HepG2 (cell line): Measurements from ENCODE around the gene SEC24B. TPM values are rescaled to one million over a fixed set of nuclear protein-coding genes. Genes with fewer than 3 reads are reported as not detected.
A peak's percentile ranks its signal among the peaks of the same experiment; 100 is the strongest.

ENCODE experiments used
- BRCA1 ChIP-seq: sonication (generic); formaldehyde crosslinking; IDR thresholded peaks from 2 replicates; pipeline ENCODE4 v1.4.0; 2020; ENCODE audit warnings: missing genetic modification reagents
- CBX2 ChIP-seq, 2 experiments: fragments of 200-600 bp in 1 of 2; sonication (generic); formaldehyde crosslinking in 1 of 2; IDR thresholded peaks; 2 replicates each; pipeline versions ENCODE4 v1.7.0 to v1.8.1; 2018 to 2022; ENCODE audit warnings: low read depth in 2 of 2, low read length in 1 of 2, mild to moderate bottlenecking in 1 of 2, missing genetic modification reagents in 1 of 2
- PAX8 ChIP-seq: sonication (generic); formaldehyde crosslinking; IDR thresholded peaks from 2 replicates; pipeline ENCODE4 v1.8.0; 2022; ENCODE audit warnings: mild to moderate bottlenecking, missing genetic modification reagents, borderline replicate concordance
- PHF21A ChIP-seq: sonication (generic); formaldehyde crosslinking; IDR thresholded peaks from 2 replicates; pipeline ENCODE4 v1.5.0; 2020; ENCODE audit warnings: mild to moderate bottlenecking, missing genetic modification reagents
- POGZ ChIP-seq: sonication (generic); formaldehyde crosslinking; IDR thresholded peaks from 2 replicates; pipeline ENCODE4 v1.4.0; 2020; ENCODE audit warnings: mild to moderate bottlenecking, missing genetic modification reagents
- SYNCRIP ChIP-seq: fragments of 200-400 bp; formaldehyde crosslinking; IDR thresholded peaks from 2 replicates; pipeline ENCODE4 v1.6.1; 2018; ENCODE audit warnings: mild to moderate bottlenecking, low read depth, low read length; ENCODE audit not compliant: insufficient read depth
- TBX3 ChIP-seq: fragments of 450-650 bp; IDR thresholded peaks from 2 replicates; pipeline ENCODE4 v1.6.1; 2017; ENCODE audit warnings: antibody characterized with exemption, mild to moderate bottlenecking, inconsistent platforms, borderline replicate concordance
- YY1 ChIP-seq: IDR thresholded peaks from 2 replicates; pipeline ENCODE4 v1.6.1; 2011; ENCODE audit warnings: low read length, low read depth, moderate library complexity, mild to moderate bottlenecking; ENCODE audit not compliant: insufficient read depth, insufficient replicate concordance
- ZBTB34 ChIP-seq: sonication (generic); formaldehyde crosslinking; IDR thresholded peaks from 2 replicates; pipeline ENCODE4 v1.8.0; 2022; ENCODE audit warnings: mild to moderate bottlenecking, missing genetic modification reagents
- ZBTB8A ChIP-seq: sonication (generic); formaldehyde crosslinking; IDR thresholded peaks from 2 replicates; pipeline ENCODE4 v1.4.0; 2020; ENCODE audit warnings: mild to moderate bottlenecking, low read depth, missing genetic modification reagents, borderline replicate concordance
- ZNF451 ChIP-seq: sonication (generic); formaldehyde crosslinking; IDR thresholded peaks from 2 replicates; pipeline ENCODE4 v1.5.0; 2020; ENCODE audit warnings: mild to moderate bottlenecking, missing genetic modification reagents
- ZNF839 ChIP-seq: sonication (generic); formaldehyde crosslinking; IDR thresholded peaks from 2 replicates; pipeline ENCODE4 v1.4.0; 2020; ENCODE audit warnings: missing genetic modification reagents, mild to moderate bottlenecking, borderline replicate concordance
- polyA plus RNA-seq, 8 experiments: library from polyadenylated mRNA; depleted of rRNA in 3 of 8; stranded (reverse) in 7 of 8; unstranded in 1 of 8; fragments of >200 nt; fragmentation: Illumina TruSeq in 4 of 8; extraction: Trizol in 4 of 8; gene quantifications; 2 replicates each; pipeline versions ENCODE4 v1.2.1 to v1.2.3, GENCODE V29; 2011 to 2016; ENCODE audit warnings: low read depth in 4 of 8, missing spikeins in 1 of 8, mixed read lengths in 1 of 8; ENCODE audit not compliant: insufficient read depth in 1 of 8
- total RNA-seq, 5 experiments: library from RNA; depleted of rRNA; stranded (reverse); fragments of >200 nt; fragmentation: Illumina TruSeq; extraction: Trizol; gene quantifications; 2 replicates each; pipeline ENCODE4 v1.2.3, GENCODE V29; 2016; ENCODE audit warnings: low read depth in 1 of 5
- TF ChIP-seq, protein P1 (sequence below): sonication (generic); formaldehyde crosslinking; IDR thresholded peaks from 2 replicates; pipeline ENCODE4 v1.4.0; 2020; ENCODE audit warnings: mild to moderate bottlenecking, low read depth, missing genetic modification reagents
- TF ChIP-seq, protein P2 (sequence below): sonication (generic); formaldehyde crosslinking; IDR thresholded peaks from 2 replicates; pipeline ENCODE4 v1.4.0; 2020; ENCODE audit warnings: missing genetic modification reagents
- TF ChIP-seq, protein P3 (sequence below): sonication (generic); formaldehyde crosslinking; IDR thresholded peaks from 2 replicates; pipeline ENCODE4 v1.8.1; 2023; ENCODE audit warnings: mild to moderate bottlenecking, missing genetic modification reagents, borderline replicate concordance
- TF ChIP-seq, protein P4 (sequence below): sonication (generic); formaldehyde crosslinking; IDR thresholded peaks from 2 replicates; pipeline ENCODE4 v1.5.0; 2020; ENCODE audit warnings: missing genetic modification reagents, mild to moderate bottlenecking, borderline replicate concordance
- TF ChIP-seq, protein P5 (sequence below): IDR thresholded peaks from 2 replicates; pipeline ENCODE4 v1.6.1; 2016; ENCODE audit warnings: low read depth, missing genetic modification reagents, missing compliant biosample characterization

The SEC24B gene
- total and polyA plus RNA-seq, 2 of the 13 experiments (the other 11 are each of a cell fraction or from before 2014, with no cell fraction given) = 14.6 to 39.0 TPM

DNA sequence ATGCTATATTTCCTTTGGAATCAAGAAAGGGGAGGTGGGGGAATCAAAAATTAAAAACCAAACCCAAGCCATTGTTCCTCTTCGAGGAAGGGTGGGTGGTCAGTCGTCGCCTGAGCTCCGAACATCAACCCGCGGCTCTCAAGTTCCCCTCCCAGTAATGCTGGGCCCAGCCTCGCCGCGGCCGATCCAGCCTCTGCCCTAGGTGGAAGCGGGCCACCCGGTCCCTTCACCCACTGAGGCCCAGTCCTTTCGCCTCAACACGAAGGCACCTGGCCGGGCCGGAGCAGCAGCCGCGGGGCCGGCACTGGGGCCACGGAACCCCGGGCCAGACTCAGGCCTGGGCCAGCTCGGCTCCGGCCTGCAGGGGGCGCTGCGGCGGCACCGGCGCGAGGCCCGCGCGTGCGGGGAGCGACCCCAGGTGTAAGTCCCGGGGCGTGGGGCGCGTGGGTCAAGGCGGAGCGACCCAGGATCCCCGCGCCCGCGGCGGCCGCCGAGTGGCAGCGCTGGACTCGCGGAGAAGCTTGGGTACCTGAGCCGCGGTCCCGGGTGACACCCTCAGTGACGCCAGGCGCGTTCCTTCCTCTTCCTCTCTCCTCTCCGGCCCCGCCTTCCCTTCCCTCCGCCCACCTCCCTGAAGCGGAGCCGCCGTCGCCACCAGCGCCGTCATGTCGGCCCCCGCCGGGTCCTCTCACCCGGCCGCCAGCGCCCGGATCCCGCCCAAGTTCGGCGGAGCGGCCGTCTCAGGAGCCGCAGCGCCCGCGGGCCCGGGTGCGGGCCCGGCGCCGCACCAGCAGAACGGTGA lies at the start of gene SEC24B (continued):
- TF ChIP-seq ZBTB34 (CRISPR knock-in tag) (no peak), ZBTB8A (CRISPR knock-in tag) (no peak), PAX8 (CRISPR knock-in tag) (0 out of 2 replicates have a peak, but pooled peaks have one; percentile 87), PHF21A (CRISPR knock-in tag) (no peak), YY1 (peak; percentile 33), SYNCRIP (no peak), ZNF839 (CRISPR knock-in tag) (no peak), ZNF451 (peak; percentile 39; the same call in 1 of the 2 replicates), TBX3 (no peak), CBX2 (IDR thresholded peaks at IDR 0.05; ENCODE audit: low read depth, low read length) (no peak), CBX2 (CRISPR knock-in tag; IDR thresholded peaks at IDR 0.05; ENCODE audit: low read depth) (no peak), BRCA1 (CRISPR knock-in tag) (no peak), POGZ (CRISPR knock-in tag) (no peak)
- TF ChIP-seq, protein P1, sequence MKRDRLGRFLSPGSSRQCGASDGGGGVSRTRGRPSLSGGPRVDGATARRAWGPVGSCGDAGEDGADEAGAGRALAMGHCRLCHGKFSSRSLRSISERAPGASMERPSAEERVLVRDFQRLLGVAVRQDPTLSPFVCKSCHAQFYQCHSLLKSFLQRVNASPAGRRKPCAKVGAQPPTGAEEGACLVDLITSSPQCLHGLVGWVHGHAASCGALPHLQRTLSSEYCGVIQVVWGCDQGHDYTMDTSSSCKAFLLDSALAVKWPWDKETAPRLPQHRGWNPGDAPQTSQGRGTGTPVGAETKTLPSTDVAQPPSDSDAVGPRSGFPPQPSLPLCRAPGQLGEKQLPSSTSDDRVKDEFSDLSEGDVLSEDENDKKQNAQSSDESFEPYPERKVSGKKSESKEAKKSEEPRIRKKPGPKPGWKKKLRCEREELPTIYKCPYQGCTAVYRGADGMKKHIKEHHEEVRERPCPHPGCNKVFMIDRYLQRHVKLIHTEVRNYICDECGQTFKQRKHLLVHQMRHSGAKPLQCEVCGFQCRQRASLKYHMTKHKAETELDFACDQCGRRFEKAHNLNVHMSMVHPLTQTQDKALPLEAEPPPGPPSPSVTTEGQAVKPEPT = peak; percentile 69; the same call in 1 of the 2 replicates
- TF ChIP-seq, protein P2, sequence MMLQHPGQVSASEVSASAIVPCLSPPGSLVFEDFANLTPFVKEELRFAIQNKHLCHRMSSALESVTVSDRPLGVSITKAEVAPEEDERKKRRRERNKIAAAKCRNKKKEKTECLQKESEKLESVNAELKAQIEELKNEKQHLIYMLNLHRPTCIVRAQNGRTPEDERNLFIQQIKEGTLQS = no peak
- TF ChIP-seq, protein P3, sequence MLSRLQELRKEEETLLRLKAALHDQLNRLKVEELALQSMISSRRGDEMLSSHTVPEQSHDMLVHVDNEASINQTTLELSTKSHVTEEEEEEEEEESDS (CRISPR knock-in tag) = no peak
- TF ChIP-seq, protein P4, sequence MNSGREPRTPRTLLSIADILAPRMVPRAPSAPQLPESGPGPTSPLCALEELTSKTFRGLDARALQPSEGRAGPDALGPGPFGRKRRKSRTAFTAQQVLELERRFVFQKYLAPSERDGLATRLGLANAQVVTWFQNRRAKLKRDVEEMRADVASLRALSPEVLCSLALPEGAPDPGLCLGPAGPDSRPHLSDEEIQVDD = no peak
- TF ChIP-seq, protein P5, sequence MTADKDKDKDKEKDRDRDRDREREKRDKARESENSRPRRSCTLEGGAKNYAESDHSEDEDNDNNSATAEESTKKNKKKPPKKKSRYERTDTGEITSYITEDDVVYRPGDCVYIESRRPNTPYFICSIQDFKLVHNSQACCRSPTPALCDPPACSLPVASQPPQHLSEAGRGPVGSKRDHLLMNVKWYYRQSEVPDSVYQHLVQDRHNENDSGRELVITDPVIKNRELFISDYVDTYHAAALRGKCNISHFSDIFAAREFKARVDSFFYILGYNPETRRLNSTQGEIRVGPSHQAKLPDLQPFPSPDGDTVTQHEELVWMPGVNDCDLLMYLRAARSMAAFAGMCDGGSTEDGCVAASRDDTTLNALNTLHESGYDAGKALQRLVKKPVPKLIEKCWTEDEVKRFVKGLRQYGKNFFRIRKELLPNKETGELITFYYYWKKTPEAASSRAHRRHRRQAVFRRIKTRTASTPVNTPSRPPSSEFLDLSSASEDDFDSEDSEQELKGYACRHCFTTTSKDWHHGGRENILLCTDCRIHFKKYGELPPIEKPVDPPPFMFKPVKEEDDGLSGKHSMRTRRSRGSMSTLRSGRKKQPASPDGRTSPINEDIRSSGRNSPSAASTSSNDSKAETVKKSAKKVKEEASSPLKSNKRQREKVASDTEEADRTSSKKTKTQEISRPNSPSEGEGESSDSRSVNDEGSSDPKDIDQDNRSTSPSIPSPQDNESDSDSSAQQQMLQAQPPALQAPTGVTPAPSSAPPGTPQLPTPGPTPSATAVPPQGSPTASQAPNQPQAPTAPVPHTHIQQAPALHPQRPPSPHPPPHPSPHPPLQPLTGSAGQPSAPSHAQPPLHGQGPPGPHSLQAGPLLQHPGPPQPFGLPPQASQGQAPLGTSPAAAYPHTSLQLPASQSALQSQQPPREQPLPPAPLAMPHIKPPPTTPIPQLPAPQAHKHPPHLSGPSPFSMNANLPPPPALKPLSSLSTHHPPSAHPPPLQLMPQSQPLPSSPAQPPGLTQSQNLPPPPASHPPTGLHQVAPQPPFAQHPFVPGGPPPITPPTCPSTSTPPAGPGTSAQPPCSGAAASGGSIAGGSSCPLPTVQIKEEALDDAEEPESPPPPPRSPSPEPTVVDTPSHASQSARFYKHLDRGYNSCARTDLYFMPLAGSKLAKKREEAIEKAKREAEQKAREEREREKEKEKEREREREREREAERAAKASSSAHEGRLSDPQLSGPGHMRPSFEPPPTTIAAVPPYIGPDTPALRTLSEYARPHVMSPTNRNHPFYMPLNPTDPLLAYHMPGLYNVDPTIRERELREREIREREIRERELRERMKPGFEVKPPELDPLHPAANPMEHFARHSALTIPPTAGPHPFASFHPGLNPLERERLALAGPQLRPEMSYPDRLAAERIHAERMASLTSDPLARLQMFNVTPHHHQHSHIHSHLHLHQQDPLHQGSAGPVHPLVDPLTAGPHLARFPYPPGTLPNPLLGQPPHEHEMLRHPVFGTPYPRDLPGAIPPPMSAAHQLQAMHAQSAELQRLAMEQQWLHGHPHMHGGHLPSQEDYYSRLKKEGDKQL (CRISPR knock-in tag) = no peak
